ENCODE results near the gene SYS1.

GRCh38 chr20:45367126-45367525 is 4.2 kb downstream of the SYS1 start:
- TF ChIP-seq CTCF (IDR thresholded peaks at IDR 0.05; ENCODE audit: low read length) (no peak), EZH2 (IDR thresholded peaks at IDR 0.05; ENCODE audit: borderline replicate concordance, low read length) (no peak)

Measured in OCI-LY1 (cell line).